SK-N-SH (cell line): ENCODE data around the gene NOTCH2. TPM values are rescaled to one million over a fixed set of nuclear protein-coding genes. Genes with fewer than 3 reads are reported as not detected.
"Not testable (repeated sequence)": the region's sequence is repeated elsewhere in the genome, so short reads cannot be mapped to it uniquely, and the experiment has no call there.

Experiments used
- CTCF ChIA-PET: fragments of 300-600, 350-600 bp; formaldehyde crosslinking; extraction: SDS; loops from one replicate; lab custom pipeline; 2021; lab: Yijun Ruan, JAX
- POLR2A ChIA-PET: fragments of 350-600 bp; sonication (Branson Sonifier 250); formaldehyde crosslinking; extraction: SDS; loops from one replicate; lab custom pipeline; 2020; ENCODE audit warnings: antibody characterized with exemption, inconsistent platforms; lab: Yijun Ruan, JAX
- DNase-seq: peaks from one replicate; pipeline ENCODE4 v3.0.0; 2012
- H2AFZ ChIP-seq: fragments of 200-600 bp; sonication (generic); 2 replicates; pipeline ENCODE4 v1.8.1; 2016; ENCODE audit warnings: antibody characterized with exemption, mild to moderate bottlenecking, low read depth
- H3F3A ChIP-seq: fragments of 200-600 bp; sonication (generic); replicated peaks from 2 replicates; pipeline ENCODE3; 2016; ENCODE audit warnings: antibody characterized with exemption, mild to moderate bottlenecking; ENCODE audit not compliant: insufficient read depth
- H3K27ac ChIP-seq, 2 experiments: fragments of 200-500 bp in 1 of 2; fragments of 200-600 bp in 1 of 2; sonication (Bioruptor generic) in 1 of 2; sonication (generic), shearing (Covaris generic) in 1 of 2; 2 replicates each; pipeline versions ENCODE4 v1.5.1 to v1.6.1; 2014 to 2016; ENCODE audit warnings: low read depth in 2 of 2, inconsistent platforms in 1 of 2, low read length in 1 of 2, mild to moderate bottlenecking in 1 of 2, mixed read lengths in 1 of 2
- H3K27me3 ChIP-seq: fragments of 200-600 bp; sonication (generic), shearing (Covaris generic); 2 replicates; pipeline ENCODE4 v1.6.1; 2016; ENCODE audit warnings: mixed run types; ENCODE audit not compliant: insufficient read depth
- H3K36me3 ChIP-seq, 2 experiments: fragments of 200-500 bp in 1 of 2; fragments of 200-600 bp in 1 of 2; sonication (Bioruptor generic) in 1 of 2; sonication (generic) in 1 of 2; replicated peaks in 1 of 2; 2 replicates each; pipeline versions ENCODE3 to v1.5.1; 2014 to 2016; ENCODE audit warnings: low read length in 1 of 2, mild to moderate bottlenecking in 1 of 2; ENCODE audit not compliant: insufficient read depth in 2 of 2, control insufficient read depth in 1 of 2
- H3K4me1 ChIP-seq, 2 experiments: fragments of 200-500 bp in 1 of 2; fragments of 200-600 bp in 1 of 2; sonication (Bioruptor generic) in 1 of 2; sonication (generic), shearing (Covaris generic) in 1 of 2; 2 replicates each; pipeline versions ENCODE4 v1.5.1 to v1.6.1; 2014 to 2016; ENCODE audit warnings: low read depth in 1 of 2, low read length in 1 of 2, mixed run types in 1 of 2; ENCODE audit not compliant: insufficient read depth in 2 of 2, control insufficient read depth in 1 of 2
- H3K4me2 ChIP-seq: fragments of 200-600 bp; sonication (generic), shearing (Covaris generic); 2 replicates; pipeline ENCODE4 v1.6.1; 2017; ENCODE audit warnings: mixed run types
- H3K4me3 ChIP-seq, 2 experiments: fragments of 200-500 bp in 1 of 2; fragments of 200-600 bp in 1 of 2; sonication (Bioruptor generic) in 1 of 2; sonication (generic), shearing (Covaris generic) in 1 of 2; 2 replicates each; pipeline versions ENCODE4 v1.5.1 to v1.8.1; 2014 to 2016; ENCODE audit warnings: low read depth in 2 of 2, inconsistent platforms in 1 of 2, low read length in 1 of 2, mild to moderate bottlenecking in 1 of 2, mixed read lengths in 1 of 2, moderate library complexity in 1 of 2
- H3K79me2 ChIP-seq: fragments of 200-600 bp; sonication (generic); 2 replicates; pipeline ENCODE4 v1.8.1; 2017; ENCODE audit warnings: mild to moderate bottlenecking; ENCODE audit not compliant: insufficient read depth
- H3K9ac ChIP-seq: fragments of 200-600 bp; sonication (generic); 2 replicates; pipeline ENCODE4 v1.6.1; 2017; ENCODE audit warnings: mixed run types
- H3K9me2 ChIP-seq: fragments of 200-600 bp; sonication (generic); 2 replicates; pipeline ENCODE4 v1.6.1; 2017; ENCODE audit warnings: mixed run types
- H3K9me3 ChIP-seq: fragments of 200-600 bp; sonication (generic); 2 replicates; pipeline ENCODE4 v1.6.1; 2017; ENCODE audit warnings: mixed run types, mild to moderate bottlenecking, moderate library complexity
- H4K20me1 ChIP-seq: fragments of 200-600 bp; sonication (generic); 2 replicates; pipeline ENCODE4 v1.6.1; 2017; ENCODE audit warnings: mild to moderate bottlenecking, mixed run types; ENCODE audit not compliant: insufficient read depth
- CTCF ChIP-seq: fragments of 200-600 bp; sonication (generic); IDR thresholded peaks from 2 replicates; pipeline ENCODE4 v1.6.1; 2017; ENCODE audit warnings: antibody characterized with exemption, mild to moderate bottlenecking, moderate library complexity
- EP300 ChIP-seq, 2 experiments: IDR thresholded peaks; 2 replicates each; pipeline versions ENCODE4 v1.4.0 to v1.6.1; 2012; ENCODE audit warnings: borderline replicate concordance in 1 of 2, low read depth in 1 of 2, low read length in 1 of 2
- EZH2phosphoT487 ChIP-seq: fragments of 200-600 bp; sonication (generic); IDR thresholded peaks from 2 replicates; pipeline ENCODE4 v1.6.1; 2017; ENCODE audit warnings: low read depth, mixed run types, mild to moderate bottlenecking, antibody characterized with exemption, moderate library complexity, borderline replicate concordance
- FOXM1 ChIP-seq: IDR thresholded peaks from 2 replicates; pipeline ENCODE4 v1.4.0; 2012; ENCODE audit warnings: low read depth, mild to moderate bottlenecking
- JUND ChIP-seq: IDR thresholded peaks from 2 replicates; pipeline ENCODE4 v1.4.0; 2012
- MXI1 ChIP-seq: IDR thresholded peaks from 2 replicates; pipeline ENCODE4 v1.6.1; 2012; ENCODE audit warnings: mild to moderate bottlenecking, low read depth, low read length, improper control_type of control experiment
- POLR2AphosphoS5 ChIP-seq: IDR thresholded peaks from 2 replicates; pipeline ENCODE4 v1.6.1; 2012; ENCODE audit warnings: low read depth, low read length
- RAD21 ChIP-seq: IDR thresholded peaks from 2 replicates; pipeline ENCODE4 v1.6.1; 2012; ENCODE audit warnings: mild to moderate bottlenecking, low read length
- RFX5 ChIP-seq: IDR thresholded peaks from 2 replicates; pipeline ENCODE4 v1.6.1; 2012; ENCODE audit warnings: mild to moderate bottlenecking, improper control_type of control experiment, low read length
- SMC3 ChIP-seq: IDR thresholded peaks from 2 replicates; pipeline ENCODE4 v1.6.1; 2012; ENCODE audit warnings: low read depth, low read length, improper control_type of control experiment
- TAF1 ChIP-seq: IDR thresholded peaks from 2 replicates; pipeline ENCODE4 v1.6.1; 2012; ENCODE audit warnings: low read depth, mild to moderate bottlenecking, low read length, moderate library complexity, borderline replicate concordance
- TCF12 ChIP-seq: IDR thresholded peaks from 2 replicates; pipeline ENCODE4 v1.4.0; 2012
- TEAD4 ChIP-seq: IDR thresholded peaks from 2 replicates; pipeline ENCODE4 v1.4.0; 2012; ENCODE audit warnings: mild to moderate bottlenecking, borderline replicate concordance; ENCODE audit not compliant: insufficient read depth
- YY1 ChIP-seq: IDR thresholded peaks from 2 replicates; pipeline ENCODE4 v1.4.0; 2012; ENCODE audit warnings: low read depth, mild to moderate bottlenecking
- WGBS: methylation state at CpG from one replicate; pipeline ENCODE4 v1.1.6; 2017; ENCODE audit warnings: low lambda C conversion rate; 5-methylcytosine and 5-hydroxymethylcytosine counted together
- polyA plus RNA-seq, 3 experiments: library from polyadenylated mRNA; depleted of rRNA; stranded (reverse); fragments of >200 nt; gene quantifications; 2 replicates each; pipeline ENCODE4 v1.2.3, GENCODE V29; 2012
- TF ChIP-seq, protein P1 (sequence below): IDR thresholded peaks from 2 replicates; pipeline ENCODE4; 2012
- TF ChIP-seq, protein P2 (sequence below): fragments of 150-350 bp; IDR thresholded peaks from 2 replicates; pipeline ENCODE4 v1.6.1; 2016; ENCODE audit warnings: mild to moderate bottlenecking, low read depth, low read length

Gene NOTCH2
- polyA plus RNA-seq, 1 of the 3 experiments (the other 2 are of a cell fraction) = 23.0 TPM

DNA sequence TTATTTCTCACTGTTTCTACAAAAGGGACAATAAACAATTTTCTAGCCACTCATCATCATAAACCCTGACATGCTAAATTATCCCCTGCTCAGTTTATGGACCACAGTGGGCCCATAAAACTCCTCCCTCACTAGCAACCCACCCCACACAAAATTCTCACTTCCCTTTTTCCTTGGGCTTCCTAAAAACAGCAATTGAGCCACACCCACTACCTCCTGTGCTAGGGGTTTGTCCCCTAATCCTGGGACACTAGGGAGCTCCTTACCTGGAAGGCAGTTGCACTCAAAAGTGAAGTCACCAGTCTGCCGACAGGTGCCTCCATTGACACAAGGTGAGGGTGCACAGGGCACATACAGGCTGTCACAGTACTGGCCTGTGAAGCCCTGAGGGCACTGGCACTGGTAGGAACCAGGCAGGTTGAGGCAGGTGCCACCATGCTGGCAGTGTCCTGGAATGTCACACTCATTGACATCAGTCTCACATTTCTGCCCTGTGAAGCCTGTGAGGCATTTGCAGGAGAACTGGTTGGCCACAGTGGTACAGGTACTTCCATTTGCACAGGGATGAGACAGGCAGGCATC is 72.6 kb downstream of the NOTCH2 start:
- H3K9me3 ChIP-seq, H3K4me1 ChIP-seq, H4K20me1 ChIP-seq, H3K4me2 ChIP-seq, H3K79me2 ChIP-seq, H3K9ac ChIP-seq, H3K9me2 ChIP-seq, H3K4me3 ChIP-seq, H2AFZ ChIP-seq, CTCF ChIA-PET, POLR2A ChIA-PET, H3K27ac ChIP-seq, H3K27me3 ChIP-seq, H3K36me3 ChIP-seq, DNase-seq, H3F3A ChIP-seq: not testable (repeated sequence)
- 100% methylated on average over 1 of the region's 1 CpG for WGBS

DNA sequence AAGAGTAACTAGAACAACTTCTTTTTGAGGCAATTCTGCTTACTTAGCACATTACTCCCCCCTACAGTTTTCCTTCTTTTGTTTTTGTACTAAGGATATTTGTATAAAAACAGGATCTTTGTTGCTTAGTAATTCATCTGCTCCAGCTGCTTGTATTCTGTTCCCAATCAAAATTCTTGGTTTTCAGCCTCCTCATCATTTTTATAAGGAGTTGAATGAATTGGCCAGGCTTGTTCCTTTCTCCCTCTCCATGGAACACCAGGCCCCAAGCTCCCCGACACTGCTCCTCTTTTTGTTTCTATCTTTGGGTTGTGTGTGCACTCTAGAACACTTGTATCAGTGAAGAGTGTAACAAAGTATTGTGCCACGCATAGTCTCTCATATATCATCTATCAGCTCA is 73.5 kb downstream of the NOTCH2 start:
- DNase-seq = not testable (repeated sequence)

DNA sequence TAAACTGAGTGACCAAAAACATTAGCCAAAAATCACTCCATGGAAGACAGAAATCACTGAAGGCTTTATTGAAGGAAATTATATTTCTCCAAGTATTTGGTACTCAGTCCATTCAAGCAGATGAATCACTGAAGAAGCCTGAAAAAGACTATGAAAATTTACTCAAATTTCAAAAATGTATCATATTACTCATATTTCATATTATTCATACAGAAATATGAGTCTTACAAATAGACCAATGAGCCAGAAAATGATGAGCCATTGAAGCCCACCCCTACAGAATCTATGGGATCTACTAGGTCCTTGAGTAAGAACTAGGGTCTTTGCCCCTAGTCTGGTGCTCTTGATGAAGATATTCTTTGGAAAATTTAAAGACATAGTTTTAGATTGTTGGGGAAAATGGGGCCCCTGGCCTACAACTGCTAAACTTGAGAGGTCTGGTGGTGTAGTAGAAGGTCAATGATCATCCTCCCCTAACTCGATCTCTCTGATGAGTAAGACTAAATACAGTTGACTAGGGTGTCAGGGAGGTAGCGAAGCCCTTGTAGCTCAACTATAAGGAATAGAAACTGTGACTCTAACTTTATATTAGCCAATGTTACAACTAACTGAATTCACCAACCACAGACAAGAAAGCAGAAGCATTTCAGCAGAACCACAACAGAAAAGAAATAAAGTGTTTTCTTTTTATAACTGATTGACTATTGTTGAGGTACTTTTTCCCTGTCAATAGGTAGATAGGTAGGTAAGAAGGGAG is 81.0 kb downstream of the NOTCH2 start:
- peaks cover 31% of the 10 kb centered on the region for H3F3A ChIP-seq
- H3K4me1 ChIP-seq = peaks cover 13 to 33% of the 10 kb centered on the region in 2 experiments
- H3K36me3 ChIP-seq = peaks cover 0 to 34% of the 10 kb centered on the region in 2 experiments
- H3K27ac ChIP-seq = peak overlapping the region in 1 of 2 experiments; percentile 94; a peak in 3 of 4 replicates
- no peaks in the 10 kb centered on the region for H4K20me1 ChIP-seq
- peak overlapping the region; percentile 14 for H3K4me2 ChIP-seq
- H3K79me2 ChIP-seq = peaks cover 41% of the 10 kb centered on the region
- H3K27me3 ChIP-seq = no peaks in the 10 kb centered on the region
- WGBS = 76% methylated on average over 2 of the region's 2 CpGs
- H3K9me3 ChIP-seq = no peaks in the 10 kb centered on the region
- peak overlapping the region; percentile 9; the same call in 1 of the 2 replicates for H3K9ac ChIP-seq
- ChIA-PET CTCF (interaction anchor here (1.2 to 3.2 kb wide), 2 partner anchors 21 to 40 kb away, joined by 5 to 13 read pairs; no protein-coding TSS in a partner anchor), POLR2A (no interaction called here)
- H3K4me3 ChIP-seq = no peak overlapping the region
- DNase-seq = no peak
- H3K9me2 ChIP-seq = no peaks in the 10 kb centered on the region
- H2AFZ ChIP-seq = no peak overlapping the region
- peak; percentile 42 for TF ChIP-seq TCF12
- TF ChIP-seq EZH2phosphoT487 = no peak
- TF ChIP-seq YY1 = no peak
- TF ChIP-seq FOXM1 = no peak
- no peak for TF ChIP-seq TAF1
- TF ChIP-seq, protein P1, sequence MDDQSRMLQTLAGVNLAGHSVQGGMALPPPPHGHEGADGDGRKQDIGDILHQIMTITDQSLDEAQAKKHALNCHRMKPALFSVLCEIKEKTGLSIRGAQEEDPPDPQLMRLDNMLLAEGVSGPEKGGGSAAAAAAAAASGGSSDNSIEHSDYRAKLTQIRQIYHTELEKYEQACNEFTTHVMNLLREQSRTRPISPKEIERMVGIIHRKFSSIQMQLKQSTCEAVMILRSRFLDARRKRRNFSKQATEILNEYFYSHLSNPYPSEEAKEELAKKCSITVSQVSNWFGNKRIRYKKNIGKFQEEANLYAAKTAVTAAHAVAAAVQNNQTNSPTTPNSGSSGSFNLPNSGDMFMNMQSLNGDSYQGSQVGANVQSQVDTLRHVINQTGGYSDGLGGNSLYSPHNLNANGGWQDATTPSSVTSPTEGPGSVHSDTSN = peak; percentile 19
- no peak for TF ChIP-seq RAD21
- no peak for TF ChIP-seq POLR2AphosphoS5
- TF ChIP-seq JUND = peak; percentile 38; the same call in 1 of the 2 replicates
- 0 out of 4 replicates have a peak, but pooled peaks of 1 of the 2 experiments have one; percentile 42 for TF ChIP-seq EP300 (IDR thresholded peaks at IDR 0.05; ENCODE audit: borderline replicate concordance in 1 of 2, low read depth in 1 of 2, low read length in 1 of 2)
- no peak for TF ChIP-seq CTCF
- TF ChIP-seq RFX5 = no peak
- no peak for TF ChIP-seq TEAD4
- no peak for TF ChIP-seq SMC3
- TF ChIP-seq, protein P2, sequence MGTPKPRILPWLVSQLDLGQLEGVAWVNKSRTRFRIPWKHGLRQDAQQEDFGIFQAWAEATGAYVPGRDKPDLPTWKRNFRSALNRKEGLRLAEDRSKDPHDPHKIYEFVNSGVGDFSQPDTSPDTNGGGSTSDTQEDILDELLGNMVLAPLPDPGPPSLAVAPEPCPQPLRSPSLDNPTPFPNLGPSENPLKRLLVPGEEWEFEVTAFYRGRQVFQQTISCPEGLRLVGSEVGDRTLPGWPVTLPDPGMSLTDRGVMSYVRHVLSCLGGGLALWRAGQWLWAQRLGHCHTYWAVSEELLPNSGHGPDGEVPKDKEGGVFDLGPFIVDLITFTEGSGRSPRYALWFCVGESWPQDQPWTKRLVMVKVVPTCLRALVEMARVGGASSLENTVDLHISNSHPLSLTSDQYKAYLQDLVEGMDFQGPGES = no peak
- no peak for TF ChIP-seq MXI1

More for the DNA sequence above, 73.5 kb downstream of the NOTCH2 start:
- H3K27ac ChIP-seq, H3K79me2 ChIP-seq, H3K9ac ChIP-seq, H3K27me3 ChIP-seq, H3F3A ChIP-seq, H3K9me2 ChIP-seq, H2AFZ ChIP-seq, H4K20me1 ChIP-seq, H3K9me3 ChIP-seq, CTCF ChIA-PET, H3K4me2 ChIP-seq, H3K4me1 ChIP-seq, H3K4me3 ChIP-seq, POLR2A ChIA-PET, H3K36me3 ChIP-seq: not testable (repeated sequence)
- WGBS = 80% methylated on average over 1 of the region's 2 CpGs
